ENCODE results near the gene TMEM269. TPM values are rescaled to one million over a fixed set of nuclear protein-coding genes. Genes with fewer than 3 reads are reported as not detected.

TMEM269 gene
- total RNA-seq, 2 donors from 2014 or later, result 0.20 to 0.66 TPM

- Mint-ChIP-seq H3K27ac (no peak overlapping the region), H3K4me1 (peaks cover 9% of the 10 kb centered on the region), H3K27me3 (ENCODE audit: insufficient read depth) (no peaks in the 10 kb centered on the region), H3K9me3 (peaks cover 7% of the 10 kb centered on the region), H3K4me3 (no peak overlapping the region), H3K36me3 (ENCODE audit: low read depth) (peaks cover 39% of the 10 kb centered on the region)
- Histone ChIP-seq H3K27me3 (ENCODE audit: control insufficient read depth, insufficient read depth, low read length, poor library complexity, severe bottlenecking) (no peaks in the 10 kb centered on the region), H3K9me3 (ENCODE audit: control insufficient read depth, low read length) (no peaks in the 10 kb centered on the region), H3K36me3 (ENCODE audit: control insufficient read depth, insufficient read depth, low read length) (peaks cover 22% of the 10 kb centered on the region), H3K27ac (ENCODE audit: low read depth, low read length) (no peak overlapping the region), H3K9ac (ENCODE audit: extremely low read depth, low read length, poor library complexity, severe bottlenecking) (no peak overlapping the region), H3K4me1 (ENCODE audit: control insufficient read depth, insufficient read depth, low read length) (peaks cover under 1% of the 10 kb centered on the region), H3K4me3 (ENCODE audit: low read length) (no peak overlapping the region)
- no peak for DNase-seq
- TF ChIP-seq, protein P1, sequence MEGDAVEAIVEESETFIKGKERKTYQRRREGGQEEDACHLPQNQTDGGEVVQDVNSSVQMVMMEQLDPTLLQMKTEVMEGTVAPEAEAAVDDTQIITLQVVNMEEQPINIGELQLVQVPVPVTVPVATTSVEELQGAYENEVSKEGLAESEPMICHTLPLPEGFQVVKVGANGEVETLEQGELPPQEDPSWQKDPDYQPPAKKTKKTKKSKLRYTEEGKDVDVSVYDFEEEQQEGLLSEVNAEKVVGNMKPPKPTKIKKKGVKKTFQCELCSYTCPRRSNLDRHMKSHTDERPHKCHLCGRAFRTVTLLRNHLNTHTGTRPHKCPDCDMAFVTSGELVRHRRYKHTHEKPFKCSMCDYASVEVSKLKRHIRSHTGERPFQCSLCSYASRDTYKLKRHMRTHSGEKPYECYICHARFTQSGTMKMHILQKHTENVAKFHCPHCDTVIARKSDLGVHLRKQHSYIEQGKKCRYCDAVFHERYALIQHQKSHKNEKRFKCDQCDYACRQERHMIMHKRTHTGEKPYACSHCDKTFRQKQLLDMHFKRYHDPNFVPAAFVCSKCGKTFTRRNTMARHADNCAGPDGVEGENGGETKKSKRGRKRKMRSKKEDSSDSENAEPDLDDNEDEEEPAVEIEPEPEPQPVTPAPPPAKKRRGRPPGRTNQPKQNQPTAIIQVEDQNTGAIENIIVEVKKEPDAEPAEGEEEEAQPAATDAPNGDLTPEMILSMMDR (conservative IDR thresholded peaks at IDR 0.05), result no peak
- 93 to 100% methylated on average over 3 to 8 of the region's 8 CpGs for WGBS, 2 experiments (ENCODE audit: insufficient coverage in 1 of 2, insufficient read length in 1 of 2)
Measured at GRCh38 chr1:42745851-42746250, 38.9 kb upstream of the TMEM269 start.

DNA sequence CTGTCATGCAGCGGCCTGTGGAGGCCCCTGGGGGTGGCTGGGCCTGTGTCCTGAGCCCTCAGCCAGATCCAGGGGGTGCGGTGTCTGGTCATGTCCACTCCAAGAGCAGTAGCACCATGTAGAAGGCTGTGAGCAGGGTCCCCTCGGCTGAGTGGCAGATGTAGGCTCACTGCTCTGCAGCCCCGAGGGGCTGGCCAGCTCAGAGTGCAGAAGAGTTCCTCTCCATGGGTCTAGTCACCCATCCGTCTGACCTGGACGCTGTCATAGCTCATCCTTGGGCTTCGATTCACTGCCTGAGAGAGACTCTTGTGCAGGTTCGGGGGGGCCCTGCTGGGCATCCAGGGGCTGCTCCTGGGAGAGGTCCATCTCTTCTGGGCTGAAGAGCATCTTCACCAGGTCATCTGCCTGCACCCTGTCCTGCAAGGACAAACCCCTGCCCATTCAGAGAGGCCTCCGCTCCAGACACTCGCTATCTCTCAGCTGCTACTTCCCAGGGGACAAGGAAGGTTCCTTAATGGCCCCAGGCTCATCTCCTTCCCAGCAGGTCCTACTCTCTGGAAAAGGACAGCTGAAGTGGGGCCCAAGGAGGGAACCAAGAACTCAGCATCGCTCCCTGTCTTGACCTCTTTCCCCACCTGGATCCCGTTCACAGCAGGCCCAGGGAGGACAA lies 38.2 kb upstream of the TMEM269 start:
- Histone ChIP-seq H3K9me3 (ENCODE audit: control insufficient read depth, low read length) (peaks cover under 1% of the 10 kb centered on the region), H3K4me1 (ENCODE audit: control insufficient read depth, insufficient read depth, low read length) (no peaks in the 10 kb centered on the region), H3K27me3 (ENCODE audit: control insufficient read depth, insufficient read depth, low read length, poor library complexity, severe bottlenecking) (no peaks in the 10 kb centered on the region), H3K9ac (ENCODE audit: extremely low read depth, low read length, poor library complexity, severe bottlenecking) (no peak overlapping the region), H3K4me3 (ENCODE audit: low read length) (no peak overlapping the region), H3K27ac (ENCODE audit: low read depth, low read length) (no peak overlapping the region), H3K36me3 (ENCODE audit: control insufficient read depth, insufficient read depth, low read length) (peaks cover 24% of the 10 kb centered on the region)
- TF ChIP-seq, protein P1 (conservative IDR thresholded peaks at IDR 0.05), result no peak
- Mint-ChIP-seq H3K27me3 (ENCODE audit: insufficient read depth) (no peaks in the 10 kb centered on the region), H3K36me3 (ENCODE audit: low read depth) (peaks cover 40% of the 10 kb centered on the region), H3K4me1 (peaks cover 3% of the 10 kb centered on the region), H3K27ac (no peak overlapping the region), H3K4me3 (no peak overlapping the region), H3K9me3 (peaks cover 8% of the 10 kb centered on the region)
- DNase-seq, result no peak
- WGBS, 2 experiments (ENCODE audit: insufficient coverage in 1 of 2, insufficient read length in 1 of 2), result 92 to 95% methylated on average over 7 to 12 of the region's 12 CpGs

- H3K27me3 Mint-ChIP-seq (ENCODE audit: insufficient read depth), result no peaks in the 10 kb centered on the region
- no peak overlapping the region for H3K4me3 Mint-ChIP-seq
- H3K27ac ChIP-seq (ENCODE audit: low read depth, low read length), result no peak overlapping the region
- H3K36me3 ChIP-seq (ENCODE audit: control insufficient read depth, insufficient read depth, low read length), result peaks cover 29% of the 10 kb centered on the region
- no peaks in the 10 kb centered on the region for H3K4me1 ChIP-seq (ENCODE audit: control insufficient read depth, insufficient read depth, low read length)
- TF ChIP-seq, protein P1 (conservative IDR thresholded peaks at IDR 0.05), result peak; percentile 83
- H3K27me3 ChIP-seq (ENCODE audit: control insufficient read depth, insufficient read depth, low read length, poor library complexity, severe bottlenecking), result no peaks in the 10 kb centered on the region
- H3K9ac ChIP-seq (ENCODE audit: extremely low read depth, low read length, poor library complexity, severe bottlenecking), result no peak overlapping the region
- H3K27ac Mint-ChIP-seq, result no peak overlapping the region
- H3K9me3 Mint-ChIP-seq, result peaks cover 14% of the 10 kb centered on the region
- H3K36me3 Mint-ChIP-seq (ENCODE audit: low read depth), result peaks cover 46% of the 10 kb centered on the region
- H3K4me1 Mint-ChIP-seq, result no peaks in the 10 kb centered on the region
- H3K9me3 ChIP-seq (ENCODE audit: control insufficient read depth, low read length), result peaks cover 7% of the 10 kb centered on the region
- whole genome bisulfite sequencing, 2 experiments (ENCODE audit: insufficient coverage in 1 of 2, insufficient read length in 1 of 2), result 78 to 81% methylated on average over 13 to 14 of the region's 14 CpGs
- H3K4me3 ChIP-seq (ENCODE audit: low read length), result no peak overlapping the region
- peak; percentile 83 for DNase-seq
Measured at GRCh38 chr1:42747125-42747524, 37.7 kb upstream of the TMEM269 start.
